Aorta (tissue), 5 donors: ENCODE data around the gene CCDC83. TPM values are rescaled to one million over a fixed set of nuclear protein-coding genes. Genes with fewer than 3 reads are reported as not detected.
"Not testable (repeated sequence)": the region's sequence is repeated elsewhere in the genome, so short reads cannot be mapped to it uniquely, and the experiment has no call there.

Experiments
- ATAC-seq: fragments of 200-7000 bp; cut with Tn5 transposase; one replicate; pipeline ENCODE4 v1.9.1; 2022; ENCODE audit warnings: moderate library complexity; ENCODE audit not compliant: low FRiP score
- DNase-seq, 2 donors: peaks; one replicate each; pipeline ENCODE4 v3.0.0-alpha.2; 2020
- H3K27ac ChIP-seq, 2 donors: one replicate each; pipeline ENCODE4 v1.5.1; 2013; ENCODE audit warnings: low read length in 2 of 2, mild to moderate bottlenecking in 2 of 2, moderate library complexity in 2 of 2, control low read depth in 1 of 2, inconsistent platforms in 1 of 2, low read depth in 1 of 2
- H3K27me3 ChIP-seq, 2 donors: one replicate each; pipeline ENCODE4 v1.6.1; 2013; ENCODE audit warnings: control low read depth in 1 of 2, low read length in 1 of 2, mild to moderate bottlenecking in 1 of 2, moderate library complexity in 1 of 2; ENCODE audit not compliant: insufficient read depth in 2 of 2, control insufficient read depth in 1 of 2
- H3K36me3 ChIP-seq, 2 donors: one replicate each; pipeline ENCODE4 v1.6.1; 2013; ENCODE audit warnings: control low read depth in 1 of 2, low read length in 1 of 2, mild to moderate bottlenecking in 1 of 2; ENCODE audit not compliant: insufficient read depth in 2 of 2, control insufficient read depth in 1 of 2
- H3K4me1 ChIP-seq, 2 donors: one replicate each; pipeline ENCODE4 v1.6.1; 2013; ENCODE audit warnings: low read length in 2 of 2, control low read depth in 1 of 2, mild to moderate bottlenecking in 1 of 2, moderate library complexity in 1 of 2; ENCODE audit not compliant: insufficient read depth in 2 of 2, control insufficient read depth in 1 of 2
- H3K4me3 ChIP-seq, 2 donors: one replicate each; pipeline ENCODE4 v1.5.1; 2013; ENCODE audit warnings: low read length in 2 of 2, control low read depth in 1 of 2, mild to moderate bottlenecking in 1 of 2
- H3K9me3 ChIP-seq: one replicate; pipeline ENCODE4 v1.6.1; 2013; ENCODE audit warnings: mild to moderate bottlenecking, low read length; ENCODE audit not compliant: control insufficient read depth
- WGBS, 2 donors: extraction: QIAGEN DNeasy Blood & Tissue Kit; methylation state at CpG; one replicate each; pipeline ENCODE4 v1.1.7; 2013; 5-methylcytosine and 5-hydroxymethylcytosine counted together
- intact Hi-C, 2 donors: fragments of 100-400 bp; cut with DNase I; formaldehyde crosslinking; loops; one replicate each; pipeline versions ENCODE4 v1.14.2 to v1.15.0; 2022
- polyA plus RNA-seq, 2 donors: library from polyadenylated mRNA; stranded (reverse); fragments of 200-250 nt; gene quantifications; one replicate each; pipeline ENCODE4 v1.2.3, GENCODE V29; 2013
- total RNA-seq, 2 donors: library from RNA; stranded (reverse); fragmentation: NEBNext Ultra II Directional; extraction: Animal tissue kit (Norgen Biotek cat#: 25700); gene quantifications; one replicate each; pipeline ENCODE4 v1.2.1, GENCODE V29; 2021
- donor health status: healthy with polysubstance abuse.
- donor health status: Bipolar disorder and iron deficiency.
- donor health status: DM: no; HTN: no; CAD: no.
- donor health status: DM: no; HTN: no; CAD: no.
- donor health status: DM: yes; HTN: yes; CAD: no.

CCDC83 gene
- total and polyA plus RNA-seq, 4 donors, result not detected

GRCh38 chr11:85946221-85946620 lies 91.0 kb downstream of the CCDC83 start:
- no peak overlapping the region for H3K27ac ChIP-seq
- H3K4me1 ChIP-seq, result no peaks in the 10 kb centered on the region
- ATAC-seq (no peak), DNase-seq (no peak)
- H3K9me3 ChIP-seq, result no peaks in the 10 kb centered on the region
- H3K36me3 ChIP-seq, result no peaks in the 10 kb centered on the region
- intact Hi-C loops, result loop anchor here (5.0 to 10.0 kb wide), 2 partner anchors 91 to 256 kb away; partner anchors contain the start of gene CCDC83 (in 1 of the 2)
- H3K4me3 ChIP-seq, result no peak overlapping the region
- no peaks in the 10 kb centered on the region for H3K27me3 ChIP-seq

GRCh38 chr11:85947431-85948272 lies 92.5 kb downstream of the CCDC83 start:
- Histone ChIP-seq H3K4me3 (no peak overlapping the region), H3K27ac (no peak overlapping the region), H3K9me3 (no peaks in the 10 kb centered on the region), H3K36me3 (no peaks in the 10 kb centered on the region), H3K27me3 (no peaks in the 10 kb centered on the region), H3K4me1 (no peaks in the 10 kb centered on the region)
- no peak for DNase-seq
- peak; percentile 83 for ATAC-seq
- WGBS, 2 donors, result 5 to 6% methylated on average over 5 of the region's 5 CpGs
- intact Hi-C loops, result loop anchor here (5.0 to 10.0 kb wide), 2 partner anchors 93 to 255 kb away; partner anchors contain the start of gene CCDC83 (in 1 of the 2)

- Histone ChIP-seq H3K36me3 (no peaks in the 10 kb centered on the region), H3K4me1 (no peaks in the 10 kb centered on the region), H3K27ac (no peak overlapping the region), H3K4me3 (no peak overlapping the region), H3K27me3 (no peaks in the 10 kb centered on the region), H3K9me3 (no peaks in the 10 kb centered on the region)
- DNase-seq (no peak), ATAC-seq (no peak)
- intact Hi-C loops, result loop anchor here (5.0 to 10.0 kb wide), 2 partner anchors 94 to 253 kb away; partner anchors contain the start of gene CCDC83 (in 1 of the 2)
- 90 to 97% methylated on average over 2 of the region's 2 CpGs for WGBS, 2 donors
Measured at GRCh38 chr11:85948884-85949283, 93.7 kb downstream of the CCDC83 start.

- Histone ChIP-seq H3K27me3 (no peaks in the 10 kb centered on the region), H3K4me3 (no peak overlapping the region), H3K4me1 (no peaks in the 10 kb centered on the region), H3K27ac (no peak overlapping the region), H3K36me3 (no peaks in the 10 kb centered on the region), H3K9me3 (no peaks in the 10 kb centered on the region)
- no peak for DNase-seq
- 72 to 83% methylated on average over 1 of the region's 1 CpG for WGBS, 2 donors
- intact Hi-C loops, result loop anchor here (5.0 to 10.0 kb wide), 2 partner anchors 95 to 253 kb away; partner anchors contain the start of gene CCDC83 (in 1 of the 2)
- ATAC-seq, result no peak
Measured at GRCh38 chr11:85949798-85950197, 94.6 kb downstream of the CCDC83 start.

- no peak overlapping the region for H3K4me3 ChIP-seq
- 92 to 98% methylated on average over 8 of the region's 8 CpGs for WGBS, 2 donors
- ATAC-seq (no peak), DNase-seq (no peak)
- intact Hi-C loops, result no loop called here
- H3K9me3 ChIP-seq, result no peaks in the 10 kb centered on the region
- no peaks in the 10 kb centered on the region for H3K36me3 ChIP-seq
- no peak overlapping the region for H3K27ac ChIP-seq
- H3K27me3 ChIP-seq, result no peaks in the 10 kb centered on the region
- H3K4me1 ChIP-seq, result no peaks in the 10 kb centered on the region
Measured at GRCh38 chr11:85950317-85951048, 95.3 kb downstream of the CCDC83 start.

GRCh38 chr11:85951049-85951405 lies 95.8 kb downstream of the CCDC83 start:
- ATAC-seq, result no peak
- intact Hi-C loops, result no loop called here
- Histone ChIP-seq H3K4me1 (no peaks in the 10 kb centered on the region), H3K9me3 (no peaks in the 10 kb centered on the region), H3K4me3 (no peak overlapping the region), H3K27ac (no peak overlapping the region), H3K27me3 (no peaks in the 10 kb centered on the region), H3K36me3 (no peaks in the 10 kb centered on the region)
- WGBS, 2 donors, result 93 to 94% methylated on average over 4 of the region's 4 CpGs
- DNase-seq, result no peak

- Histone ChIP-seq H3K27me3 (no peaks in the 10 kb centered on the region), H3K9me3 (no peaks in the 10 kb centered on the region), H3K27ac (no peak overlapping the region), H3K4me1 (no peaks in the 10 kb centered on the region), H3K4me3 (no peak overlapping the region), H3K36me3 (no peaks in the 10 kb centered on the region)
- no peak for DNase-seq
- 95 to 97% methylated on average over 3 of the region's 3 CpGs for WGBS, 2 donors
- intact Hi-C loops, result no loop called here
- no peak for ATAC-seq
Measured at GRCh38 chr11:85951428-85952107, 96.4 kb downstream of the CCDC83 start.

- H3K9me3 ChIP-seq, H3K27ac ChIP-seq, H3K36me3 ChIP-seq, H3K27me3 ChIP-seq, DNase-seq, H3K4me3 ChIP-seq, intact Hi-C loops, H3K4me1 ChIP-seq, ATAC-seq: not testable (repeated sequence)
- WGBS, 2 donors, result 86 to 90% methylated on average over 7 of the region's 7 CpGs
Measured at GRCh38 chr11:85952108-85952485, 96.9 kb downstream of the CCDC83 start.
